Astrocyte of the cerebellum (primary cell): Measurements from ENCODE around the gene NOTUM.

ENCODE experiments used
- DNase-seq: peaks from one replicate; pipeline ENCODE4 v3.0.0-alpha.2; 2011; ENCODE audit warnings: low read depth
- H3K4me3 ChIP-seq: 2 replicates; pipeline ENCODE4 v1.5.1; 2011; ENCODE audit warnings: mild to moderate bottlenecking, low read depth, low read length, moderate library complexity
- CTCF ChIP-seq: IDR thresholded peaks from 2 replicates; pipeline ENCODE4 v1.5.1; 2012; ENCODE audit warnings: low read length, low read depth, moderate library complexity, mild to moderate bottlenecking; ENCODE audit errors: missing control alignments
- in situ Hi-C: cut with HindIII; loops from 2 replicates; pipeline ENCODE4 v1.10.0; 2017; ENCODE audit warnings: low sequenced_read_pairs

NOTUM gene

GRCh38 chr17:81976332-81977210 is 15.6 kb upstream of the NOTUM start:
- in situ Hi-C loops: loop anchor here (10.0 kb wide), 1 partner anchor 58 kb away; the partner anchor contains the start of genes DCXR and RAC3
- no peak for DNase-seq
- H3K4me3 ChIP-seq: peak overlapping the region; percentile 75
- TF ChIP-seq CTCF: no peak

- H3K4me3 ChIP-seq: no peak overlapping the region
- TF ChIP-seq CTCF: no peak
- in situ Hi-C loops: loop anchor here (10.0 kb wide), 1 partner anchor 61 kb away; the partner anchor contains the start of genes DCXR and RAC3
- DNase-seq: no peak
Observed at GRCh38 chr17:81973432-81973831, 12.4 kb upstream of the NOTUM start.

GRCh38 chr17:81968850-81969812 is 8.1 kb upstream of the NOTUM start:
- H3K4me3 ChIP-seq: no peak overlapping the region
- TF ChIP-seq CTCF: no peak
- in situ Hi-C loops: no loop called here
- DNase-seq: no peak

GRCh38 chr17:81968396-81968745 is 7.4 kb upstream of the NOTUM start:
- in situ Hi-C loops: no loop called here

GRCh38 chr17:81967533-81968395 is 6.8 kb upstream of the NOTUM start:
- H3K4me3 ChIP-seq: no peak overlapping the region
- no peak for DNase-seq
- in situ Hi-C loops: no loop called here
- TF ChIP-seq CTCF: no peak

More at GRCh38 chr17:81968396-81968745, 7.4 kb upstream of the NOTUM start:
- DNase-seq: no peak
- no peak overlapping the region for H3K4me3 ChIP-seq
- no peak for TF ChIP-seq CTCF

- DNase-seq: no peak
- H3K4me3 ChIP-seq: no peak overlapping the region
Observed at GRCh38 chr17:81967244-81967532, 6.2 kb upstream of the NOTUM start.

More at GRCh38 chr17:81967244-81967532, 6.2 kb upstream of the NOTUM start:
- no peak for TF ChIP-seq CTCF
- in situ Hi-C loops: no loop called here
